ENCODE data around the gene PFKFB2. TPM values are rescaled to one million over a fixed set of nuclear protein-coding genes. Genes with fewer than 3 reads are reported as not detected.

PFKFB2 gene
- polyA plus RNA-seq, 1 donor (not counting 4 experiments of a cell fraction or from before 2014, with no cell fraction given) = 12.2 TPM

GRCh38 chr1:207030522-207031009 lies 22.5 kb upstream of the PFKFB2 start:
- H3K27ac ChIP-seq (ENCODE audit: control insufficient read depth, insufficient read depth, low read length) = peak overlapping the region; percentile 99
- dilution Hi-C loops (cut with MboI; ENCODE audit: extremely low pct_ligation_motif_present, low sequenced_read_pairs) = no loop called here
- peak overlapping the region; percentile 70 to 94 (median 81) for H3K4me3 ChIP-seq (ENCODE audit: control insufficient read depth in 2 of 3, extremely low read depth in 1 of 3, insufficient read depth in 2 of 3, low read depth in 1 of 3, low read length in 3 of 3)
- H3K4me2 ChIP-seq (ENCODE audit: control insufficient read depth, extremely low read depth, insufficient read depth, low read depth, low read length) = peak overlapping the region; percentile 98
- DNase-seq (ENCODE audit: low read depth, low spot score) (no peak), FAIRE-seq (no peak)
- peak overlapping the region; percentile 93 for H3K9ac ChIP-seq (ENCODE audit: control insufficient read depth, extremely low read depth, insufficient read depth, low read length)
- H3K79me2 ChIP-seq (ENCODE audit: control insufficient read depth, insufficient read depth, low read length) = peaks cover 63% of the 10 kb centered on the region
- peaks cover 77% of the 10 kb centered on the region for H3K4me1 ChIP-seq (ENCODE audit: control insufficient read depth, extremely low read depth, insufficient read depth, low read length)
- no peaks in the 10 kb centered on the region for H3K9me1 ChIP-seq (ENCODE audit: control insufficient read depth, extremely low read depth, insufficient read depth, low read length)
- no peak overlapping the region for H2AFZ ChIP-seq (ENCODE audit: control insufficient read depth, low read length)
- no peaks in the 10 kb centered on the region for H3K9me3 ChIP-seq (ENCODE audit: control insufficient read depth, low read depth, low read length)
- TF ChIP-seq, protein P1, sequence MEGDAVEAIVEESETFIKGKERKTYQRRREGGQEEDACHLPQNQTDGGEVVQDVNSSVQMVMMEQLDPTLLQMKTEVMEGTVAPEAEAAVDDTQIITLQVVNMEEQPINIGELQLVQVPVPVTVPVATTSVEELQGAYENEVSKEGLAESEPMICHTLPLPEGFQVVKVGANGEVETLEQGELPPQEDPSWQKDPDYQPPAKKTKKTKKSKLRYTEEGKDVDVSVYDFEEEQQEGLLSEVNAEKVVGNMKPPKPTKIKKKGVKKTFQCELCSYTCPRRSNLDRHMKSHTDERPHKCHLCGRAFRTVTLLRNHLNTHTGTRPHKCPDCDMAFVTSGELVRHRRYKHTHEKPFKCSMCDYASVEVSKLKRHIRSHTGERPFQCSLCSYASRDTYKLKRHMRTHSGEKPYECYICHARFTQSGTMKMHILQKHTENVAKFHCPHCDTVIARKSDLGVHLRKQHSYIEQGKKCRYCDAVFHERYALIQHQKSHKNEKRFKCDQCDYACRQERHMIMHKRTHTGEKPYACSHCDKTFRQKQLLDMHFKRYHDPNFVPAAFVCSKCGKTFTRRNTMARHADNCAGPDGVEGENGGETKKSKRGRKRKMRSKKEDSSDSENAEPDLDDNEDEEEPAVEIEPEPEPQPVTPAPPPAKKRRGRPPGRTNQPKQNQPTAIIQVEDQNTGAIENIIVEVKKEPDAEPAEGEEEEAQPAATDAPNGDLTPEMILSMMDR (optimal IDR thresholded peaks at IDR 0.05 in 1 of 3, IDR thresholded peaks at IDR 0.05 in 1 of 3, conservative IDR thresholded peaks at IDR 0.05 in 1 of 3; ENCODE audit: extremely low read depth in 1 of 3, insufficient read depth in 2 of 3, low read length in 3 of 3) = no peak
- no peak for TF ChIP-seq EZH2 (IDR thresholded peaks at IDR 0.05; ENCODE audit: low read length)
- H3K36me3 ChIP-seq (ENCODE audit: control insufficient read depth in 2 of 2, extremely low read depth in 1 of 2, insufficient read depth in 2 of 2, low read length in 2 of 2) = peaks cover 4 to 33% of the 10 kb centered on the region in 2 experiments
- no peaks in the 10 kb centered on the region for H3K27me3 ChIP-seq (ENCODE audit: control insufficient read depth, extremely low read depth, insufficient read depth, low read length)
- H4K20me1 ChIP-seq (ENCODE audit: control insufficient read depth, extremely low read depth, insufficient read depth, low read length) = no peaks in the 10 kb centered on the region

DNA sequence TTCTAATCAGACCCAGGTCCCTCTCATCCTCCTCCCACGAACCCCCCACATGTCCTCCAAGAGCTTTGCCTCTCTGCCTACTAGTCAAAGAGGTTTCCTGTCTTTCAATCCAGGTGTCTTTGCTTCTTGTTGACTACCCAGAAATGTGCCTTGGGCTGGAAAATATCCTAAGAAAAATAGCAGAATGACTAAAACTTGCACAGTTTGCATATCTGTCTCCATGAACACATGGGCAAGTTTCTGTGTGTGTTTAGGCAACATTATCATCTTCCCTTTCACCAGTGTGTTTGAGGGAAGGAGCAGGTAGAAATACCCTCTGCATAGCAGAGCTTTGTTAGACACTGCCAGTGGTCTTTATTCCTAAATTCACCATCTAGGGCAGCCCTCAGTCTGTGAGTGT lies 22.1 kb upstream of the PFKFB2 start:
- peak overlapping the region; percentile 70 to 94 (median 81) for H3K4me3 ChIP-seq (ENCODE audit: control insufficient read depth in 2 of 3, extremely low read depth in 1 of 3, insufficient read depth in 2 of 3, low read depth in 1 of 3, low read length in 3 of 3)
- H3K4me1 ChIP-seq (ENCODE audit: control insufficient read depth, extremely low read depth, insufficient read depth, low read length) = peaks cover 76% of the 10 kb centered on the region
- H3K36me3 ChIP-seq (ENCODE audit: control insufficient read depth in 2 of 2, extremely low read depth in 1 of 2, insufficient read depth in 2 of 2, low read length in 2 of 2) = peaks cover 2 to 30% of the 10 kb centered on the region in 2 experiments
- no peak for FAIRE-seq
- H3K4me2 ChIP-seq (ENCODE audit: control insufficient read depth, extremely low read depth, insufficient read depth, low read depth, low read length) = peak overlapping the region; percentile 98
- peak overlapping the region; percentile 99 for H3K27ac ChIP-seq (ENCODE audit: control insufficient read depth, insufficient read depth, low read length)
- no peaks in the 10 kb centered on the region for H4K20me1 ChIP-seq (ENCODE audit: control insufficient read depth, extremely low read depth, insufficient read depth, low read length)
- no peaks in the 10 kb centered on the region for H3K9me1 ChIP-seq (ENCODE audit: control insufficient read depth, extremely low read depth, insufficient read depth, low read length)
- no peak overlapping the region for H2AFZ ChIP-seq (ENCODE audit: control insufficient read depth, low read length)
- TF ChIP-seq, protein P1 (optimal IDR thresholded peaks at IDR 0.05 in 1 of 3, IDR thresholded peaks at IDR 0.05 in 1 of 3, conservative IDR thresholded peaks at IDR 0.05 in 1 of 3; ENCODE audit: extremely low read depth in 1 of 3, insufficient read depth in 2 of 3, low read length in 3 of 3) = no peak
- no peak for TF ChIP-seq EZH2 (IDR thresholded peaks at IDR 0.05; ENCODE audit: low read length)
- H3K27me3 ChIP-seq (ENCODE audit: control insufficient read depth, extremely low read depth, insufficient read depth, low read length) = no peaks in the 10 kb centered on the region
- H3K79me2 ChIP-seq (ENCODE audit: control insufficient read depth, insufficient read depth, low read length) = peaks cover 59% of the 10 kb centered on the region
- no peak for DNase-seq (ENCODE audit: low read depth, low spot score)
- peak overlapping the region; percentile 93 for H3K9ac ChIP-seq (ENCODE audit: control insufficient read depth, extremely low read depth, insufficient read depth, low read length)
- H3K9me3 ChIP-seq (ENCODE audit: control insufficient read depth, low read depth, low read length) = no peaks in the 10 kb centered on the region
- dilution Hi-C loops (cut with MboI; ENCODE audit: extremely low pct_ligation_motif_present, low sequenced_read_pairs) = no loop called here
